ENCODE measurements around the gene MYOZ2. TPM values are rescaled to one million over a fixed set of nuclear protein-coding genes. Genes with fewer than 3 reads are reported as not detected.
A peak's percentile ranks its signal among the peaks of the same experiment; 100 is the strongest.

The MYOZ2 gene
- total and polyA plus RNA-seq, 2 of the 4 experiments (the other 2 are of a cell fraction): 0.17 to 0.18 TPM

DNA sequence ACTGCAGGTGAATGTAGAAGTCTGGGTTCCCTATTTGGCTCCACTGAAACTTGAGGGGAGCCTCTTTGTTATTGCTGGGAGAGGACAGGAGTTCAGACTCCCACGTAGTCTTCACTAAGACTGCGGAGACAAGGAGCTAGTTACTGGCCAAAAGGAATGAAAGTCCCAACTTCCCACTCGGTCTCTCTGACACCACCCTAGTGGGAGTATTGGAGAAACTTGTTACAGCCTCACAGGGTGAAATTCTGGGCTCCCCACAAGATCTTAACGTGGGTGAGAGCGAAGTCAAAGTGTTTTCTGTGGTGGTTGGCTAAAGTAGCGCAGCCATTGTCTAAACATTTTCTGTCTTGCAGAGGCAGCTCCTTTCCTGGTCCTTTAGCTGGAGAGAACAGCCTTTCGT lies 13.5 kb downstream of the MYOZ2 start:
- H3K79me1 ChIP-seq (ENCODE audit: low read depth in 1 of 2, low read length in 2 of 2): no peaks in the 10 kb centered on the region

More for the DNA sequence above, 13.5 kb downstream of the MYOZ2 start:
- Histone ChIP-seq H4K5ac (ENCODE audit: low read depth, low read length) (no peak overlapping the region), H2AK5ac (ENCODE audit: low read depth, low read length) (no peak overlapping the region), H3K23ac (ENCODE audit: low read depth, low read length) (no peak overlapping the region), H3K56ac (ENCODE audit: extremely low read depth, insufficient read depth, low read length) (no peak overlapping the region), H3K9ac (ENCODE audit: low read depth, low read length) (no peak overlapping the region), H3K4me2 (ENCODE audit: low read depth, low read length) (no peak overlapping the region), H2BK120ac (ENCODE audit: low read depth, low read length) (no peak overlapping the region), H3K18ac (ENCODE audit: low read depth, low read length) (no peak overlapping the region), H2BK15ac (ENCODE audit: low read depth, low read length) (no peak overlapping the region), H2AFZ (replicated peaks; ENCODE audit: low read length, poor library complexity) (peak overlapping the region; percentile 51), H3K14ac (replicated peaks; ENCODE audit: low read depth, low read length) (no peak overlapping the region), H3K27ac (ENCODE audit: insufficient read depth, low read length) (no peak overlapping the region), H4K20me1 (ENCODE audit: insufficient read depth, low read length) (no peaks in the 10 kb centered on the region), H3K9me1 (ENCODE audit: insufficient read depth, low read length) (no peaks in the 10 kb centered on the region), H3K36me3 (ENCODE audit: control insufficient read depth, insufficient read depth, low read length) (no peaks in the 10 kb centered on the region), H3K4ac (ENCODE audit: low read depth, low read length) (no peak overlapping the region), H3K4me3 (ENCODE audit: insufficient read depth, low read depth, low read length) (no peak overlapping the region), H3K27me3 (ENCODE audit: control insufficient read depth, insufficient read depth, low read length) (no peaks in the 10 kb centered on the region), H3K9me3 (ENCODE audit: control insufficient read depth, insufficient read depth, low read length) (no peaks in the 10 kb centered on the region), H4K8ac (ENCODE audit: low read depth in 2 of 2, low read length in 2 of 2) (no peak overlapping the region), H2BK20ac (ENCODE audit: low read depth, low read length) (no peak overlapping the region), H2BK5ac (ENCODE audit: low read depth, low read length, poor library complexity, severe bottlenecking) (no peak overlapping the region), H2AK9ac (replicated peaks; ENCODE audit: low read depth, low read length, poor library complexity) (no peak overlapping the region), H3K4me1 (ENCODE audit: control insufficient read depth, insufficient read depth, low read length) (no peaks in the 10 kb centered on the region), H4K91ac (ENCODE audit: insufficient read depth, low read depth, low read length) (no peak overlapping the region)
- no TSS peak for BruUV-seq (replicated peaks)
- ATAC-seq (ENCODE audit: low read depth): no peak
- ChIA-PET CTCF (interaction anchor here (1.0 kb wide), 2 partner anchors 9 to 14 kb away, joined by 3 read pairs; no protein-coding TSS in a partner anchor), POLR2A (ENCODE audit: unreplicated experiment) (no interaction called here)
- in situ Hi-C loops (cut with MboI; ENCODE audit: low sequenced_read_pairs): no loop called here
- dilution Hi-C loops (cut with HindIII; ENCODE audit: low sequenced_read_pairs, unreplicated experiment): no loop called here
- DNase-seq: no peak
- WGBS, 2 experiments (ENCODE audit: extremely low coverage in 2 of 2, insufficient read length in 1 of 2): no CpG with 5 or more reads among the region's 7 CpGs
- TF ChIP-seq, protein P1, sequence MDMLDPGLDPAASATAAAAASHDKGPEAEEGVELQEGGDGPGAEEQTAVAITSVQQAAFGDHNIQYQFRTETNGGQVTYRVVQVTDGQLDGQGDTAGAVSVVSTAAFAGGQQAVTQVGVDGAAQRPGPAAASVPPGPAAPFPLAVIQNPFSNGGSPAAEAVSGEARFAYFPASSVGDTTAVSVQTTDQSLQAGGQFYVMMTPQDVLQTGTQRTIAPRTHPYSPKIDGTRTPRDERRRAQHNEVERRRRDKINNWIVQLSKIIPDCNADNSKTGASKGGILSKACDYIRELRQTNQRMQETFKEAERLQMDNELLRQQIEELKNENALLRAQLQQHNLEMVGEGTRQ (IDR thresholded peaks at IDR 0.05; ENCODE audit: low read depth, low read length): no peak
- TF ChIP-seq NFE2L2 (IDR thresholded peaks at IDR 0.05; ENCODE audit: low read depth, low read length): no peak
- TF ChIP-seq, protein P2, sequence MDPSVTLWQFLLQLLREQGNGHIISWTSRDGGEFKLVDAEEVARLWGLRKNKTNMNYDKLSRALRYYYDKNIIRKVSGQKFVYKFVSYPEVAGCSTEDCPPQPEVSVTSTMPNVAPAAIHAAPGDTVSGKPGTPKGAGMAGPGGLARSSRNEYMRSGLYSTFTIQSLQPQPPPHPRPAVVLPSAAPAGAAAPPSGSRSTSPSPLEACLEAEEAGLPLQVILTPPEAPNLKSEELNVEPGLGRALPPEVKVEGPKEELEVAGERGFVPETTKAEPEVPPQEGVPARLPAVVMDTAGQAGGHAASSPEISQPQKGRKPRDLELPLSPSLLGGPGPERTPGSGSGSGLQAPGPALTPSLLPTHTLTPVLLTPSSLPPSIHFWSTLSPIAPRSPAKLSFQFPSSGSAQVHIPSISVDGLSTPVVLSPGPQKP (IDR thresholded peaks at IDR 0.05; ENCODE audit: borderline replicate concordance, low read depth, low read length): no peak
- no peak for TF ChIP-seq SMC3 (IDR thresholded peaks at IDR 0.05; ENCODE audit: low read depth, low read length)
- intact Hi-C loops (cut with micrococcal nuclease): loop anchor here (2.0 kb wide), 1 partner anchor 38 kb away; no protein-coding TSS in a partner anchor
